ENCODE data around the gene GBP7. TPM values are rescaled to one million over a fixed set of nuclear protein-coding genes. Genes with fewer than 3 reads are reported as not detected.

The GBP7 gene
- total RNA-seq, 1 donor from 2014 or later, result 0.08 TPM

Other genes starting within 250 kb of the GBP7 start
- gene KYAT3, start 183.4 kb downstream of the GBP7 start, total RNA-seq, result 6.5 TPM
- 15.8 TPM for gene RBMXL1, start 183.4 kb downstream of the GBP7 start, total RNA-seq
- gene GBP3, start 153.1 kb downstream of the GBP7 start, total RNA-seq, result 6.6 TPM
- 6.2 TPM for gene GBP1, start 110.8 kb downstream of the GBP7 start, total RNA-seq
- 9.5 TPM for gene GBP2, start 49.9 kb downstream of the GBP7 start, total RNA-seq
- gene GBP4, start 22.9 kb upstream of the GBP7 start, total RNA-seq, result 6.4 TPM
- gene GBP5, start 96.9 kb upstream of the GBP7 start, total RNA-seq, result 0.94 TPM
- gene GBP6, start 188.1 kb upstream of the GBP7 start, total RNA-seq, result not detected